Measurements from ENCODE around the gene PIGQ. TPM values are rescaled to one million over a fixed set of nuclear protein-coding genes. Genes with fewer than 3 reads are reported as not detected.

Gene PIGQ
- total and polyA plus RNA-seq, 2 of the 4 experiments (the other 2 are of a cell fraction): 5.9 to 36.8 TPM

DNA sequence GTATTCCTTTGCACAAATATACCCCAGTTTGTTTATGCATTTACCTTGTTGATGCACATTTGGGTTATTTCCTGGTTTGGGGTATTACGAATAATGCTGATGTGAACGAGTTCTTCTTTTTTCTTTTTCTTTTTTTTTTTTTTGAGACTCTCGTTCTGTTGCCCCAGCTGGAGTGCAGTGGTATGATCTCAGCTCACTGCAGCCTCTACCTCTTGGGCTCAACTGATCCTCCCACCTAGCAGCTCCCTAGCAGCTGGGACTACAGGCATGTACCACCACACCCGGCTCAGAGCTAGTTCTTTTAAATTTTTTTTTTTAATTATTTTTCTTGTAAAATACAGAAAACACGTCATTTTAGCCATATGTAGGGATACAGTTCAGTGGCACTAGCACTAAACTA, 34.2 kb downstream of the PIGQ start:
- peaks cover 3% of the 10 kb centered on the region; the same call in 1 of the 2 replicates for H3K36me3 ChIP-seq (ENCODE audit: control insufficient read depth, insufficient read depth, low read length)
- 87% methylated on average over 3 of the region's 5 CpGs; no CpG with 5 or more reads in 1 of the 2 experiments for WGBS, 2 experiments (ENCODE audit: extremely low coverage in 2 of 2, insufficient read length in 1 of 2)
- H3K79me1 ChIP-seq (ENCODE audit: low read depth in 1 of 2, low read length in 2 of 2): peaks cover 17 to 64% of the 10 kb centered on the region in 2 experiments
- H2BK5ac ChIP-seq (ENCODE audit: low read depth, low read length, poor library complexity, severe bottlenecking): no peak overlapping the region
- in situ Hi-C loops (cut with MboI; ENCODE audit: low sequenced_read_pairs): no loop called here
- no peak overlapping the region for H3K4me2 ChIP-seq (ENCODE audit: low read depth, low read length)
- H2BK20ac ChIP-seq (ENCODE audit: low read depth, low read length): no peak overlapping the region
- H2BK15ac ChIP-seq (ENCODE audit: low read depth, low read length): no peak overlapping the region
- H2AK9ac ChIP-seq (replicated peaks; ENCODE audit: low read depth, low read length, poor library complexity): no peak overlapping the region
- H2AFZ ChIP-seq (replicated peaks; ENCODE audit: low read length, poor library complexity): no peak overlapping the region
- no peak overlapping the region for H3K14ac ChIP-seq (replicated peaks; ENCODE audit: low read depth, low read length)
- CTCF ChIA-PET: no interaction called here
- no peaks in the 10 kb centered on the region for H3K27me3 ChIP-seq (ENCODE audit: control insufficient read depth, insufficient read depth, low read length)
- no peak overlapping the region for H4K91ac ChIP-seq (ENCODE audit: insufficient read depth, low read depth, low read length)
- no peak overlapping the region for H3K27ac ChIP-seq (ENCODE audit: insufficient read depth, low read length)
- H4K20me1 ChIP-seq (ENCODE audit: insufficient read depth, low read length): peaks cover 11% of the 10 kb centered on the region
- no peaks in the 10 kb centered on the region; the same call in 1 of the 2 replicates for H3K9me3 ChIP-seq (ENCODE audit: control insufficient read depth, insufficient read depth, low read length)
- no peak for DNase-seq
- intact Hi-C loops (cut with micrococcal nuclease): no loop called here
- no TSS peak for BruUV-seq (replicated peaks)
- H2BK120ac ChIP-seq (ENCODE audit: low read depth, low read length): no peak overlapping the region
- dilution Hi-C loops (cut with HindIII; ENCODE audit: low sequenced_read_pairs, unreplicated experiment): no loop called here
- peaks cover 3% of the 10 kb centered on the region; the same call in 1 of the 2 replicates for H3K9me1 ChIP-seq (ENCODE audit: insufficient read depth, low read length)
- H2AK5ac ChIP-seq (ENCODE audit: low read depth, low read length): no peak overlapping the region
- no peak for TF ChIP-seq CEBPB (IDR thresholded peaks at IDR 0.05; ENCODE audit: low read depth, low read length)
- TF ChIP-seq RAD21 (IDR thresholded peaks at IDR 0.05; ENCODE audit: low read length): no peak
- TF ChIP-seq FOS (IDR thresholded peaks at IDR 0.05; ENCODE audit: low read depth, low read length): no peak
- TF ChIP-seq, protein P1, sequence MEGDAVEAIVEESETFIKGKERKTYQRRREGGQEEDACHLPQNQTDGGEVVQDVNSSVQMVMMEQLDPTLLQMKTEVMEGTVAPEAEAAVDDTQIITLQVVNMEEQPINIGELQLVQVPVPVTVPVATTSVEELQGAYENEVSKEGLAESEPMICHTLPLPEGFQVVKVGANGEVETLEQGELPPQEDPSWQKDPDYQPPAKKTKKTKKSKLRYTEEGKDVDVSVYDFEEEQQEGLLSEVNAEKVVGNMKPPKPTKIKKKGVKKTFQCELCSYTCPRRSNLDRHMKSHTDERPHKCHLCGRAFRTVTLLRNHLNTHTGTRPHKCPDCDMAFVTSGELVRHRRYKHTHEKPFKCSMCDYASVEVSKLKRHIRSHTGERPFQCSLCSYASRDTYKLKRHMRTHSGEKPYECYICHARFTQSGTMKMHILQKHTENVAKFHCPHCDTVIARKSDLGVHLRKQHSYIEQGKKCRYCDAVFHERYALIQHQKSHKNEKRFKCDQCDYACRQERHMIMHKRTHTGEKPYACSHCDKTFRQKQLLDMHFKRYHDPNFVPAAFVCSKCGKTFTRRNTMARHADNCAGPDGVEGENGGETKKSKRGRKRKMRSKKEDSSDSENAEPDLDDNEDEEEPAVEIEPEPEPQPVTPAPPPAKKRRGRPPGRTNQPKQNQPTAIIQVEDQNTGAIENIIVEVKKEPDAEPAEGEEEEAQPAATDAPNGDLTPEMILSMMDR (conservative IDR thresholded peaks at IDR 0.05; ENCODE audit: low read depth, low read length): no peak
- no peak for TF ChIP-seq CHD1 (IDR thresholded peaks at IDR 0.05; ENCODE audit: low read depth, low read length)
- TF ChIP-seq SMC3 (IDR thresholded peaks at IDR 0.05; ENCODE audit: low read depth, low read length): no peak
- TF ChIP-seq, protein P2, sequence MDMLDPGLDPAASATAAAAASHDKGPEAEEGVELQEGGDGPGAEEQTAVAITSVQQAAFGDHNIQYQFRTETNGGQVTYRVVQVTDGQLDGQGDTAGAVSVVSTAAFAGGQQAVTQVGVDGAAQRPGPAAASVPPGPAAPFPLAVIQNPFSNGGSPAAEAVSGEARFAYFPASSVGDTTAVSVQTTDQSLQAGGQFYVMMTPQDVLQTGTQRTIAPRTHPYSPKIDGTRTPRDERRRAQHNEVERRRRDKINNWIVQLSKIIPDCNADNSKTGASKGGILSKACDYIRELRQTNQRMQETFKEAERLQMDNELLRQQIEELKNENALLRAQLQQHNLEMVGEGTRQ (IDR thresholded peaks at IDR 0.05; ENCODE audit: low read depth, low read length): no peak
- TF ChIP-seq MAFK (IDR thresholded peaks at IDR 0.05; ENCODE audit: low read depth, low read length): no peak
- TF ChIP-seq, protein P3, sequence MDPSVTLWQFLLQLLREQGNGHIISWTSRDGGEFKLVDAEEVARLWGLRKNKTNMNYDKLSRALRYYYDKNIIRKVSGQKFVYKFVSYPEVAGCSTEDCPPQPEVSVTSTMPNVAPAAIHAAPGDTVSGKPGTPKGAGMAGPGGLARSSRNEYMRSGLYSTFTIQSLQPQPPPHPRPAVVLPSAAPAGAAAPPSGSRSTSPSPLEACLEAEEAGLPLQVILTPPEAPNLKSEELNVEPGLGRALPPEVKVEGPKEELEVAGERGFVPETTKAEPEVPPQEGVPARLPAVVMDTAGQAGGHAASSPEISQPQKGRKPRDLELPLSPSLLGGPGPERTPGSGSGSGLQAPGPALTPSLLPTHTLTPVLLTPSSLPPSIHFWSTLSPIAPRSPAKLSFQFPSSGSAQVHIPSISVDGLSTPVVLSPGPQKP (IDR thresholded peaks at IDR 0.05; ENCODE audit: borderline replicate concordance, low read depth, low read length): no peak
- no peak for TF ChIP-seq BHLHE40 (IDR thresholded peaks at IDR 0.05; ENCODE audit: low read depth, low read length)
- no peak for TF ChIP-seq RCOR1 (IDR thresholded peaks at IDR 0.05; ENCODE audit: insufficient replicate concordance, low read length)
- no peak for TF ChIP-seq POLR2A (IDR thresholded peaks at IDR 0.05; ENCODE audit: low read depth, low read length)
- no peak for TF ChIP-seq MAZ (IDR thresholded peaks at IDR 0.05; ENCODE audit: borderline replicate concordance, low read depth, low read length)
- no peak for TF ChIP-seq NFE2L2 (IDR thresholded peaks at IDR 0.05; ENCODE audit: low read depth, low read length)
- TF ChIP-seq MXI1 (IDR thresholded peaks at IDR 0.05; ENCODE audit: borderline replicate concordance, low read depth, low read length): no peak
- TF ChIP-seq RFX5 (IDR thresholded peaks at IDR 0.05; ENCODE audit: low read depth, low read length): no peak
- H3K4ac ChIP-seq (ENCODE audit: low read depth, low read length): no peak overlapping the region
- no peak overlapping the region for H3K56ac ChIP-seq (ENCODE audit: extremely low read depth, insufficient read depth, low read length)
- no peak overlapping the region for H4K8ac ChIP-seq (ENCODE audit: low read depth in 2 of 2, low read length in 2 of 2)
- no peak overlapping the region for H3K23ac ChIP-seq (ENCODE audit: low read depth, low read length)
- no peak overlapping the region for H4K5ac ChIP-seq (ENCODE audit: low read depth, low read length)
- H3K18ac ChIP-seq (ENCODE audit: low read depth, low read length): no peak overlapping the region
- H3K9ac ChIP-seq (ENCODE audit: low read depth, low read length): no peak overlapping the region
- no peak overlapping the region for H3K4me3 ChIP-seq (ENCODE audit: insufficient read depth, low read depth, low read length)
- POLR2A ChIA-PET (ENCODE audit: unreplicated experiment): no interaction called here
- ATAC-seq (ENCODE audit: low read depth): no peak
- H3K4me1 ChIP-seq (ENCODE audit: control insufficient read depth, insufficient read depth, low read length): no peaks in the 10 kb centered on the region

Measured in IMR-90 (cell line).